GM19351 (cell line): ENCODE data around the gene ADSS1.

Experiments used
- ATAC-seq: cut with Tn5 transposase; IDR thresholded peaks from one replicate; pipeline ENCODE4 v1.9.1; 2021; ENCODE audit warnings: mild to moderate bottlenecking, moderate library complexity; ENCODE audit not compliant: unreplicated experiment

The ADSS1 gene

DNA sequence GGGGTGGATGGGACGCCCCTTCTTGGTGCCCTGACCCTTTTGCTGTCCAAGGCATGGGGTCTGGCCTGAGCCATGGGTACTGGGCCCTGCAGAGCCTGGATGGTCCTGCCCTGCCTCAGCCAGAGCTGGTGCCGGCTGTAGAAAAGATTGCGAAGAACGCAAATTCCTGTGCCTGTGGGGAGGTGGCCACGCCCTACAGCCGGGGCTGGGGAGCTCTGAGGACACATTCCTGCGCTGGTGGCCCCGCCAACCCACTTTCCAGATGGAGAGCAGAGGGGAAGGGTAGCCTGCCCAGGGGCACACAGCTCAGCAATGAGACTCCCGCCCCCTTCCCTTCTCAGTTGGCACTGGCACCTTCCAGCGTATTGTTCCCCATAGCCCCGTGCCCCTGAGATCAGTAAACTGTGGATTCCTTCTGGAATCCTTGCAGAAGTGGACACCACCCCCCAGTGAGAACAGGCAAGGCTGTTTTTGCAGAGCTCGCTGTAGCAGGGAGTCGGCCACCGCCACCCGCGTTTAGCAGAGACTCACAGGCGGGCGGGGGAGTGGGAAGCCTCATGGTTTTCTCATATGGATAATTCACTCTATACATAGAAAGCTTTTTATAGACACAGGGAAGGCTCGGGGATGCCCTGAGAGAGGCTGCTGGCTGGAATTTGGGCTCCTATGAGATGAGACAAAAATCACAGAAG, 26.0 kb upstream of the ADSS1 start:
- no peak for ATAC-seq

DNA sequence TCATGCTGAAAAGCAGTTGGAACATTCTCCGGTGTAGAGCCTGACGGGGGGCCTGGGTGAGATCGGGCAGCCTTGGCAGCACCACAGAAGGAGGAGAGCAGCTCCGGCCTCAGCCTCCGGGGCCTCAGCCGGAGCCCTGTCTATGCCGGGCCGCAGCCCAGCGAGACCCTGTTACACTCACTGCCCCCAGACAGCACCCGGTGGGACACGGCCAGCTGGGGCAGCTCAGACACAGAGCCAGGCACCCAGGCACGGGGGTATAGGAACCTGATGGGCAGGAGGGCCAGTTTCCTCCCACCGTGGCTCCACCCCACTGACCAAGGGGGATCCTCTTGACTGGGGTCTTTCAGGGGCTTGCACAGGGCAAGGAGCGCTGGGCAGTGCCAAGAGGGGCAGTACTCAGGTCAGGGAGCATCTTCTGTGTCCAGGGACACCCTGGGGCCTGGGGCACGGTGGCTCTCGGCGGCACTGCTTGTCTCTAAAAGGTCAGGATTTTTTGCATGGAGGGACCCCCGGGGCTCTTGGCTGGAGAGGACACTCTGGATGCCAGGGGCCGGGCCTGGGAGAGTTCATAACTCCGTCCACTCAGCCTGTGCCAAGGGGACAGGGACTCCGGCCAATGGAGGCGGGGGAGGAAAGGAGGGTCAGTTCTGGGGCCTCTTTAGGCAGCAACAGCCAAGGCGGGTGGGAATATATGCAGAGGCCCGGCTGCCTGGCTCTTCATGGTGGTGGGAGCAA, 25.2 kb upstream of the ADSS1 start:
- no peak for ATAC-seq

DNA sequence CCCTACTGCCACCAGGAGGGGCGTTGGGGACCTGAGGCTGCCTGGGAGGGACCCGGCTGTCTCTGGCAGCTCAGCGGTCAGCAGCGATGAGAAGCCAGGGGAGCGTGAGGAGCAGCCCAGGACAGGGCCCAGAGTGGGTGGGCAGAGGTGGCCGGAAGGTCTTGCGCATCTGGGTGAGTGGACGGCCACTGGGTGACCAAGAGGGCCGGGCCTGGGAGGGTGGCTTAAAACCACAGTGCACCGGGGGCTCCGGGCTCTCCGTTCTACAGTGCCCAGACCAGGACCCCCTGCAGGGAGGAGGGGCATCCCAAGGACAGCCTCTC, 24.6 kb upstream of the ADSS1 start:
- no peak for ATAC-seq

DNA sequence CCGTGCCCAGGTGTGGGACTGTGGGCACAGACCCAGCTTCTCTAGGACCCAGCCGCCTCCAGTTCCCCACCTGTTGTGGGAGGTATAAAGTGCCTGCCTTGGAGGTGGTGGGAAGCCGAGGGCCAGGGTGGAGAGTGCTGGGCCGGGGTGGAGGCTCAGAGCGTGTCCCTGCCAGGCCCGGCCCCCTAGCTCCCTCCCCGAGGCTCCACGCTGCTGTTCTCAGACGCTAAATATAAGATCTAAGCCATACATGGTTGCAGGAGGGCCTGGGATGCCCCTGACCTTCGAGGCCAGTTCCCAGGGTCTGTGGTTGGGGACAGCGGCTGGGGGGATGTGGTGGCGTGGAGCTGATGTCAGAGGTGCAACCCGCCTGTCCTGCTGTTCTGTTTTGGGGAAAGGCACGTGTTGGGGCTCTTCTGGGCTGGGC, 23.8 kb upstream of the ADSS1 start:
- no peak for ATAC-seq

DNA sequence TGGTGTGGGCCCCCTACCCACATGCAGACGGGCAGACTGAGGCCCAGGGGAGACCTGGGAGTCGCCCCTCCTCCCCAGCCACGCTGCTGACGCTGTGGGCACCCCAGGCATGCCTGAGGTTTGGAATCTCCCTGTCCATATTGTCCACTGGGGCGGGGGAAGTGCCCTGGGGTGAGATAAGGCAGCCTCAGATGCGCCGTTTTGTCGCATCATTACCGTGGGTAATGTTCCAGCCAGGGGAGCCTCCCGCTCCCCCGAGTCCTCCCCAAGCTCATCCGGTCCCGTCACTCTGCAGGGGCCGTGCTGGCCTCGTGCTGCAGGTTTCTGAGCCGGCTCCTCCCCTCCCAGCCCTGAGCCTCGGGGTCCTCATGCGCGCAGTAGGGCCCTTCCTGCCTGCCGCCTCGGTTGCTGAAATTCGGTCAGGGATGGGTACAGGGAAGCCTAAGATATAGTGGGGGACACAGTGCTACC, 23.2 kb upstream of the ADSS1 start:
- no peak for ATAC-seq

DNA sequence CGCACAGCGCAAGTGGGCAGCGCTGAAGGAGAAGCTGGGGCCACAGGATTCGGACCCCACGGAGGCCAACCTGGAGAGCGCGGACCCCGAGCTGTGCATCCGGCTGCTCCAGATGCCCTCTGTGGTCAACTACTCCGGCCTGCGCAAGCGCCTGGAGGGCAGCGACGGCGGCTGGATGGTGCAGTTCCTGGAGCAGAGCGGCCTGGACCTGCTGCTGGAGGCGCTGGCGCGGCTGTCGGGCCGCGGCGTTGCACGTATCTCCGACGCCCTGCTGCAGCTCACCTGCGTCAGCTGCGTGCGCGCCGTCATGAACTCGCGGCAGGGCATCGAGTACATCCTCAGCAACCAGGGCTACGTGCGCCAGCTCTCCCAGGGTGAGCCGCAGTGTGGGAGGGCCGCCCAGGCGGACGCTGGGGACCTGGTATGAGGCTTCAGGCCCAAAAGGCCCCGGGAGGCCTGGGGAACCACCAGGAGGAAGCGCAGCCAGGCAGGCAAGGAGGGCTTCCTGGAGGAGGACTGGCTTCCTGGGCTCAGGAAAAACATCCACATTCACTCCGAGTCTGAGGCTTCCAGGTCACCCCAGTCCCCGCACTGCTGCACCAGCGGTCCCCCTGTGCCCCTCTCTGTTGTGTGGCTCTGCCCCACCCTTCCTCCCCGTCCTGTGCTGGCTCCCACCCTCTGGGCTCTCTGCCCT, 22.5 kb upstream of the ADSS1 start:
- no peak for ATAC-seq

DNA sequence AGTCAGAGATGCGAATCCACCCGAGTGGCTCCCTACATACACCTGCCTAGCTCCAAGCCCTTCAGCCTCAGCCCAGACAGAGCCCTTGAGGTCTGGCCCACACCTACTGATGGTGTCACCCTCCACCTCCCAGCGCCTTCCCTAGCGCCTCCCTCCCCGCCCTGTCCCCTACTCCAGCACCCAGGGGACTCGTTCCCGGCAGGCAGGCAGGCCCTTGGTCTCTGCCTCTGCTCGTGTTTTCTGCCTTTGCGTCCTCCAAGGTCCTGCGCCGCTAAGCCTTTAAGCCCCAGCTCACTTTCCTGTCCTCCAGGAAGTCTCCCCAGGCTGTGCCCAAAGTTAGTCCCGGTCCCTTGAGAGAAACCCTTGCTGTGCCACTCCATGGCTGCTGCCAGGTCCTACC, 21.9 kb upstream of the ADSS1 start:
- no peak for ATAC-seq

DNA sequence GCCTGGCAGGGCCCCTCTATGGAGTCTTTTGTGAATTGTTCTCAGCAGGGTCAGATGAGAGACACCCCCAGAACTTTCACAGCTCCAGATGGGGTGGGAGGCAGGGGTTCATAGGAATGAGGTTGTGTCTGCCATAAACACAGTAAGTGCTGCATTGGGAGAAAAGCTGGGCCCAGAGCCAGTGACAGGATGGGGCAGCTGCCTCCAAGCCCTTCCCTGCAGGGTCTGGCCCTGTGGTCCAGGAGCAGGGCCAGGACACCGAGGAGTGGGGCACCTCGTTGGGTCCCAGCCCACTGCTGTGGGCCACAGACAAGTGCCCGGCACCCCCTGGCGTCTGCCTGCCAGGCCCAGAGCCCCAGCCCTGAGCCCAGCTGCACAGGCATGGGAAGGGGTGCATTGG, 21.4 kb upstream of the ADSS1 start:
- ATAC-seq = no peak

DNA sequence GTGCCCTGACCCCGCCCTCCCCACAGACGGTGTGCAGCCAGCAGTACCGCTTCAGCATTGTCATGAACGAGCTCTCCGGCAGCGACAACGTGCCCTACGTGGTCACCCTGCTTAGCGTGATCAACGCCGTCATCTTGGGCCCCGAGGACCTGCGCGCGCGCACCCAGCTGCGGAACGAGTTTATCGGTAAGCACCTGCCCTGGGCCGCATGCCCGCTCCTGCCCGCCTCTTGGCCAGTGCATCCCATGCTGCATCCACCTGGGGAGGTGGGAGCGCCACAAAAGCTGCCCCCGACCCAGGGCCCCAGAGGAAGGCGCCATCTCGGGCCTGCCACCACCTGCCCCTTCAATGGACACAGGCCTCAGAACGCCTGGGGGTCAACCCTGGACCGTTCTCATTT, 20.8 kb upstream of the ADSS1 start:
- ATAC-seq = no peak

DNA sequence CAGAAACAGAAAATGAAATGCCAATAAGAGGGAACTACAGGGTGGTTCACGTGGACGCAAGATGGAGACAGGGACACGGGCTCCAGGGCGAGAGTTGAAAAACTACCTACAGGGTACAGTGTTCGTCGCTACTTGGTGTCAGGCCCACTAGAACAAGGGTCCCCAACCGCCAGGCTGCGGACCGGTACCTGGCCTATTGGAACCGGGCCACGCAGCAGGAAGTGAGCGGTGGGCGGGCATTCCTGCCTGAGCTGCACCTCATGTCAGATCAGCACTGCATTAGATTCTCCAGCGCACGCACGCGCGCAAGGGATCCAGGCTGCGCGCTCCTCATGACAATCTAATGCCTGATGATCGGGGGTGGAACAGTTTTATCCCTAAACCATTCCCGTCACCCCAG, 19.8 kb upstream of the ADSS1 start:
- ATAC-seq = no peak

DNA sequence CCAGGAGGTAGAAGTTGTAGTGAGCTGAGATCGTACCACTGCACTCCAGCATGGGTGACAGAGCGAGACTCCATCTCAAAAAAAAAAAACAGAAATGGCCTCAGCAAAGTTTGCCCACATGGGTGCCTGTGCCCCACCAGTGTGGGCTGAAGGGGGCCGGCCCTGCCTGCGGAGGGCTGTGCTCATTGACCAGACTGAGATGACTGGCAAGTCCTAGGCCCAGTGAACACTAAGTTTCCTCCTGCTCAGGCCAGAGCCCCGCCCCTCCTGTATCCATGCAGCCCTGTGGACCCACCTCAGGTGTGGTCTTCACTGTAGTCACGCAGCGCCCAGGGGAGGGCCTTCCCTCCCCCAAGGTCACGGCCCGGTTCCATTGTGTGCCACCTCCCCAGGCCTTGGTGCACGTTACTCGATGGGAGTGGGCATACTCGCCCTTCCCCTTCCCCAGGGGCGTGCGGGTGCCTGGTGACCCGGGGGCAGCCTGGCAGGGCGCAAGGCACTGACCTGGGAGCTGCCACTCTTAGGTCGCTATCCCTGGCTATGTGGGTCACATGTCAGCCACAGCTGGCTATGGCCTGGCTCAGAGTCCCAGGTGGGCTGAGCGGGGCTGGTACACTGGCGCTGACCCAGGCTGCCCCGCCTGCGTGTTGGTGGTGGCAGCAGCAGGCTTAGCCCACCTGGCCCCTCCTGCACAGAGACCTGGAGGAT, 18.5 kb upstream of the ADSS1 start:
- ATAC-seq = no peak

DNA sequence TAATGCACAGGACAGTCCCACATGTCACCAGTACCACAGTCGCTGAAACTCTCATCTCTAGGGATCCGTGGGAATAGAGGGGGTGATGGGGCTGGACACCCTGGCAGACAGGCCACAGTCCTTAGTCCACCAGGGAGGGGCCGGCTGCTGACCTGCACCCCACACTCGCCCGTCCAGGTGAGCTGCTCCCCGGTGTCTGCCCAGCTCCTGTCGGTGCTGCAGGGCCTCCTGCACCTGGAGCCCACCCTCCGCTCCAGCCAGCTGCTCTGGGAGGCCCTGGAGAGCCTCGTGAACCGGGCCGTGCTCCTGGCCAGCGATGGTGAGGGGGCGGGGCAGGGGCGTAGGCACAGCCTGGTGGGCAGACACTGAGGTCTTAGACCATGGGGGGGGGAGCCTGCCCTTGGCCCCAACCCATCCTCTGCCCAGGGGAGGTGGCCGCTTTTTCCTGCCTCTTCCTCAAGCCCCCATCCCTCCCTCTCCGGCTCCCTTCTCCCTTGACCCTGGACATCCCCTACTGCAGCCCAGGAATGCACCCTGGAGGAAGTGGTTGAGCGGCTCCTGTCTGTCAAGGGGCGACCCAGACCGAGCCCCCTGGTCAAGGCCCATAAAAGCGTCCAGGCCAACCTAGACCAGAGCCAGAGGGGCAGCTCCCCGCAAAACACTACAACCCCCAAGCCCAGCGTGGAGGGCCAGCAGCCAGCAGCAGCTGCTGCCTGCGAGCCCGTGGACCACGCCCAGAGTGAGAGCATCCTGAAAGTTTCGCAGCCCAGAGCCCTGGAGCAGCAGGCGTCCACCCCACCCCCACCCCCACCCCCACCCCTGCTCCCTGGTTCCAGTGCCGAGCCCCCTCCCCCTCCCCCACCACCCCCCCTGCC, 17.1 kb upstream of the ADSS1 start:
- no peak for ATAC-seq

DNA sequence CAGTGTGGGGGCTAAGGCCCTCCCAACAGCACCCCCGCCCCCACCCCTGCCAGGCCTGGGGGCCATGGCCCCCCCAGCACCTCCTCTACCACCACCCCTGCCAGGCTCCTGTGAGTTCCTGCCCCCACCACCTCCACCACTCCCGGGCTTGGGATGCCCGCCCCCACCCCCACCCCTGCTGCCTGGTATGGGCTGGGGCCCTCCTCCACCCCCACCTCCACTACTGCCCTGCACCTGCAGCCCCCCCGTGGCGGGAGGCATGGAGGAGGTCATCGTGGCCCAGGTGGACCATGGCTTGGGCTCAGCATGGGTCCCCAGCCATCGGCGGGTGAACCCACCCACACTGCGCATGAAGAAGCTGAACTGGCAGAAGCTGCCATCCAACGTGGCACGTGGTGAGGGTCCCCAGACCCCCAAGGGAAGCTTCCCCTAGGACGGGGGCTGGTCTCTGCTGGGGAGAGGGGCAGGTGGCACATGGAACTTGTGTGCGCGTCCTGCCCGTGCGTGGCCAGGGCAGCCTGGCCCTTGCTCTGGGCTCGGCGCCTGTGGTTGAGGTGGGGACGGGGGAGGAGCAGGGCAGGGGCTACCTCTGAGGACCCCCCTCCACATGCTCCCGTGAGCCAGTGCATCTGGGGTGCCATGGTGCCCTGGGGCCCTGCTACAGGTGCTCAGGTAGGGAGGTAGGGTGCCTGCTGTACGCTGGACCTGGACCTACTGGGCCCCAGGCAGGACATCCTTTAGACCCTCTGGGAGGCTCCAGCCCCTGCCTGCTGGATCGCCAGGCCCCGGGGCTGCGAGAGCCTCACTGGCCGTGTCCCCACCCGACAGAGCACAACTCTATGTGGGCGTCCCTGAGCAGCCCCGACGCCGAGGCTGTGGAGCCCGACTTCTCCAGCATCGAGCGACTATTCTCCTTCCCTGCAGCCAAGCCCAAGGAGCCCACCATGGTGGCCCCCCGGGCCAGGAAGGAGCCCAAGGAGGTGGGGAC, 16.1 kb upstream of the ADSS1 start:
- ATAC-seq = no peak

DNA sequence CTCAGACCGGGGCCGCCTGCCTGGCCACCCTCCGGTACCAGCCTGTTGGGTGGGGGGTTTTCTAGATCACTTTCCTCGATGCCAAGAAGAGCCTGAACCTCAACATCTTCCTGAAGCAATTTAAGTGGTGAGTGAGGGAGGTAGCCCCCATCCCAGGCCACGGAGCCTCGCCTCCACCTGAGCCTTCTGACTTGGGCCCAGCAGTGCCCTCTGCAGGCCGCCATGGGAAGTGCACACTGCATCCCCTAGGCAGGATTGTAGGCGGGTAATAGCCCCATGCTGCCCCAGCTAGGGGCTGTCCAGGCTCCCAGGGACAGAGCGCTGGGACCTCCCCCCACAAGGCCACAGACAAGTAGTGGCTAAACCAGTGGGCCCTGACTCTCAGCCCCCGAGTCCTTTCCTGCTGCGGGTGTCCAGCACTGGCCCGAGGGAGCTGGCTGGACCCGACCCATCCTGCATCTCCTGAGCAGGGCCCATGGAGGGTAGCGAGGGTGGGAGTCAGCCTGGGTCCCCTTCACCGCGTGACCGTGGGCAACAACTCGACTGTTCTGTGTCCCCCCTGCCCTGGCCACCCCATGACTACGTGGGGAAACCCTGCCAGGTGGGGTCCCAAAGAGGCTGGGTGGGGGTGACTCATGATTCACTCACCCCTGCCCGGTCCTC, 15.3 kb upstream of the ADSS1 start:
- ATAC-seq = peak; percentile 58

DNA sequence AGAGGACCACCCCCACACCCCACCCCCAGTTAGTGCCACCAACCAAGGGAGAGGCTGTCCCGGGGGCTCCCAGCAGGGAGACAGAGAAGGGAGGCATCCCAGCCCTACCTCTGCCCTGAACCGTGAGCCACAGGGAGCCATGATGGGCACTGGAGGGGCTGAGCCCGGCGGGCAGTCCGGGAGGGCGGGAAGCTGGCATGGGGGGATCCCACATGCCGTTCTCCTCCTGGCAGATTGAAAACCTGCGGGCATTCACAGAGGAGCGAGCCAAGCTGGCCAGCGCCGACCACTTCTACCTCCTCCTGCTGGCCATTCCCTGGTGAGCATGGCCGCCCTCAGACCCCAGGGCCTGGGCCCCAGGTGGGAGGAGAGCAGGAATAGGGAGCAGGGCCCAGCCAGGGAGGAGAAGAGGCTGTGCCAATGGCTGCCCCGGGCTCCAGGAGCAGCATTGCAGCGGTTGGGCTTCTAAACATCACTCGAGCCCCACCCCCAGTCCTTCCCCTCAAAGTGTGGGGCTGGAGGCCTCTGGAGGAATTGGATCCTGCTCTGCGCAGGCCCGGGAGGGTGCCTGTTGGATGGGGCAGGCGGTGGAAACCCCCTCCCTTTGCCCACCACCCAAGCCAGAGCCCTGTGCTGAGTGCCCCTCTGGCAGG, 14.5 kb upstream of the ADSS1 start:
- no peak for ATAC-seq

DNA sequence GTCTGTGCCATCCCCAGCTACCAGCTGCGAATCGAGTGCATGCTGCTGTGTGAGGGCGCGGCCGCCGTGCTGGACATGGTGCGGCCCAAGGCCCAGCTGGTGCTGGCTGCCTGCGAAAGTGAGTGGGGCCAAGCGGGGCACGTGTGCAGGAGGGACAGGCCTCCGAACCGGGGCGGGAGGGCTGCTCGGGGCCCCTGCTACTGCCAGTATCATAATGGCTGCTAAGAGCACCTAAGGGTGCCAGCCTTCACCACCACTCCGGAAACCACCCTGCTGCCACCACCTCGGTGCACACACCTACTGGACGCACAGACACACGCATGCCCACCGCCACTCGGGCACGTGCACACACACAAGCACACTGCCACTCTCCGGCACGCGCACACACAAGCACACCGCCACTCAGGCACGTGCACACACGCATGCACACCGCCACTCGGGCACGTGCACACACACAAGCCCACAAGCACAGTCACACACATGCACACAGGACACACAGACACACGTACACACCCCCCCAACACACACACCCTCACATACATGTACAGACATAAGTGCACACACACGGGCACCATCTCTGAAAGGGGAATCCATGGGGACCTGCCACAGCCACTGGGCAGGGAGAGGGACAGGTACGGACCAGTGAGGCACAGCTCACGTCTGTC, 13.8 kb upstream of the ADSS1 start:
- no peak for ATAC-seq

DNA sequence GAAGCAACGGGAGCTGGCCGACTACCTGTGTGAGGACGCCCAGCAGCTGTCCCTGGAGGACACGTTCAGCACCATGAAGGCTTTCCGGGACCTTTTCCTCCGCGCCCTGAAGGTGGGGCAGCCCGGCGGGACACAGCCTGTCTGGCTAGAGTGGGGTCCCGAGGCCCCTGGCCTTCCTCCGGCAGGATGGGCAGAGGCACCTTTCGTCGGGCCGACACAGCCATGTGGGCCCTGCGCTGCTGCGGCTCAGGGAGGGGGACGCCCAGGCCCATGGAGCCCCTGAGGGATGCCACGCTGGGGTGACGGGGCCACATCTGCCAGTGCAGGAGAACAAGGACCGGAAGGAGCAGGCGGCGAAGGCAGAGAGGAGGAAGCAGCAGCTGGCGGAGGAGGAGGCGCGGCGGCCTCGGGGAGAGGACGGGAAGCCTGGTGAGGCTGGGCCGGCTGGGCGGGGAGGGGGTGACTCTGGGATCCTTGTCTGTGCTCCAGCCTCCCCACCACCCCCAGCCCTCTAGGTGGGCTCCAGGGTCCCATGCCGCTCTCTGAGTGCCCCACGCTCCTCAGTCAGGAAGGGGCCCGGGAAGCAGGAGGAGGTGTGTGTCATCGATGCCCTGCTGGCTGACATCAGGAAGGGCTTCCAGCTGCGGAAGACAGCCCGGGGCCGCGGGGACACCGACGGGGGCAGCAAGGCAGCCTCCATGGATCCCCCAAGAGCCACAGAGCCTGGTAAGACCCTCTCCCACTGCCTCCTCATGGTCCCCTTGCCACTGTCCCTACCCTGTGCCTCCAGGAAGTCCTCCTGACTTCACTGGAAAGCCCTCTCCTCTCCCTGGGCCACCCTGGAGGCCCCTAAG, 10.9 kb upstream of the ADSS1 start:
- no peak for ATAC-seq
